Motor neuron (in vitro differentiated cells): ENCODE measurements around the gene PDE4D. TPM values are rescaled to one million over a fixed set of nuclear protein-coding genes. Genes with fewer than 3 reads are reported as not detected.
A peak's percentile ranks its signal among the peaks of the same experiment; 100 is the strongest.

ENCODE experiments used
- ATAC-seq, 8 experiments: fragments of 200-7000 bp; cut with Tn5 transposase; replicated peaks in 6 of 8; 2 replicates each; pipeline ENCODE4 v1.8.0; 2021; ENCODE audit warnings: mild to moderate bottlenecking in 8 of 8, moderate library complexity in 8 of 8
- H3K27ac ChIP-seq, 2 donors: fragments of 250-450 bp; sonication (Bioruptor Pico); 2 replicates each; pipeline ENCODE4 v1.9.0; 2021; ENCODE audit warnings: antibody characterized with exemption in 2 of 2, mild to moderate bottlenecking in 2 of 2, moderate library complexity in 1 of 2
- H3K4me1 ChIP-seq, 2 donors: fragments of 250-450 bp; sonication (Bioruptor Pico); replicated peaks in 1 of 2; 2 replicates each; pipeline ENCODE4 v1.6.1; 2021; ENCODE audit warnings: antibody characterized with exemption in 2 of 2, mild to moderate bottlenecking in 2 of 2, moderate library complexity in 1 of 2
- H3K4me3 ChIP-seq, 5 donors: fragments of 250-450 bp; sonication (Bioruptor Pico); 2 replicates each; pipeline ENCODE4 v1.9.0; 2021; ENCODE audit warnings: antibody characterized with exemption in 5 of 5, mild to moderate bottlenecking in 5 of 5, moderate library complexity in 4 of 5
- WGBS, 10 experiments: fragments of 450-650 bp; shearing (Covaris generic); methylation state at CpG; one replicate each; pipeline ENCODE4 v1.0.0; 2022; 5-methylcytosine and 5-hydroxymethylcytosine counted together
- in situ Hi-C, 9 experiments: fragments of 400-800 bp; cut with MboI; loops; one replicate each; pipeline ENCODE4 v1.15.0; 2021; ENCODE audit warnings: low sequenced_read_pairs in 9 of 9, low pct_unique_long_range_greater_than_20kb in 2 of 9; ENCODE audit not compliant: unreplicated experiment in 9 of 9
- total RNA-seq, 8 experiments: library from RNA; unstranded; fragments of 300-600 nt; gene quantifications; 2 replicates each; pipeline versions ENCODE4 v1.2.3 to v1.2.4, GENCODE V29; 2022

Gene PDE4D
- total RNA-seq, 8 experiments from 2014 or later: 10.1 to 57.2 (median 23.7) TPM

- in situ Hi-C loops: no loop called here
- WGBS, 10 experiments: 0 to 87% (median 78%) methylated on average over 1 to 3 of the region's 3 CpGs; no CpG with 5 or more reads in 2 of the 10 experiments
- ATAC-seq: no peak
- Histone ChIP-seq H3K4me1 (peaks cover 0 to 7% of the 10 kb centered on the region in 2 donors), H3K27ac (no peak overlapping the region), H3K4me3 (no peak overlapping the region)
Measured at GRCh38 chr5:59835800-59836199, 57.7 kb downstream of the PDE4D start.

- 21 to 100% (median 80%) methylated on average over 1 to 3 of the region's 4 CpGs; no CpG with 5 or more reads in 2 of the 10 experiments for WGBS, 10 experiments
- H3K4me1 ChIP-seq: peaks cover 0 to 16% of the 10 kb centered on the region in 2 donors
Measured at GRCh38 chr5:59833448-59833847, 60.1 kb downstream of the PDE4D start.

GRCh38 chr5:59832577-59833301 is 60.8 kb downstream of the PDE4D start:
- WGBS, 10 experiments: 0 to 94% (median 74%) methylated on average over 2 to 7 of the region's 7 CpGs; no CpG with 5 or more reads in 3 of the 10 experiments
- Histone ChIP-seq H3K27ac (no peak overlapping the region), H3K4me3 (no peak overlapping the region), H3K4me1 (peaks cover 0 to 16% of the 10 kb centered on the region in 2 donors)
- ATAC-seq: no peak
- in situ Hi-C loops: no loop called here

More at GRCh38 chr5:59833448-59833847, 60.1 kb downstream of the PDE4D start:
- in situ Hi-C loops: no loop called here
- no peak overlapping the region for H3K27ac ChIP-seq
- no peak for ATAC-seq
- H3K4me3 ChIP-seq: no peak overlapping the region

- WGBS, 10 experiments: 43 to 100% (median 59%) methylated on average over 1 to 4 of the region's 4 CpGs
- peak in 2 of 8 experiments; percentile 32 to 34 for ATAC-seq
- Histone ChIP-seq H3K27ac (no peak overlapping the region), H3K4me3 (no peak overlapping the region), H3K4me1 (peaks cover 0 to 16% of the 10 kb centered on the region in 2 donors)
- in situ Hi-C loops: no loop called here
Measured at GRCh38 chr5:59831326-59832010, 62.1 kb downstream of the PDE4D start.

- in situ Hi-C loops: no loop called here
- 0 to 83% (median 53%) methylated on average over 1 to 2 of the region's 2 CpGs for WGBS, 10 experiments
- no peak for ATAC-seq
- H3K27ac ChIP-seq: no peak overlapping the region
- peaks cover 0 to 16% of the 10 kb centered on the region in 2 donors for H3K4me1 ChIP-seq
- no peak overlapping the region for H3K4me3 ChIP-seq
Measured at GRCh38 chr5:59830536-59831200, 62.9 kb downstream of the PDE4D start.

GRCh38 chr5:59829922-59830321 is 63.6 kb downstream of the PDE4D start:
- no peak for ATAC-seq
- Histone ChIP-seq H3K4me1 (peaks cover 0 to 16% of the 10 kb centered on the region in 2 donors), H3K4me3 (no peak overlapping the region), H3K27ac (no peak overlapping the region)
- in situ Hi-C loops: no loop called here
- WGBS, 10 experiments: 52 to 94% (median 83%) methylated on average over 1 to 2 of the region's 2 CpGs; no CpG with 5 or more reads in 3 of the 10 experiments

GRCh38 chr5:59829386-59829785 is 64.1 kb downstream of the PDE4D start:
- 0 to 82% (median 35%) methylated on average over 1 of the region's 1 CpG; no CpG with 5 or more reads in 2 of the 10 experiments for WGBS, 10 experiments
- no peak overlapping the region for H3K27ac ChIP-seq

GRCh38 chr5:59828623-59829022 is 64.9 kb downstream of the PDE4D start:
- WGBS, 10 experiments: 0 to 100% (median 60%) methylated on average over 1 to 3 of the region's 3 CpGs; no CpG with 5 or more reads in 1 of the 10 experiments
- Histone ChIP-seq H3K4me3 (no peak overlapping the region), H3K27ac (no peak overlapping the region), H3K4me1 (peaks cover 0 to 16% of the 10 kb centered on the region in 2 donors)
- in situ Hi-C loops: no loop called here
- ATAC-seq: no peak

More at GRCh38 chr5:59829386-59829785, 64.1 kb downstream of the PDE4D start:
- Histone ChIP-seq H3K4me3 (no peak overlapping the region), H3K4me1 (peaks cover 0 to 16% of the 10 kb centered on the region in 2 donors)
- peak in 1 of 8 experiments; percentile 26 for ATAC-seq
- in situ Hi-C loops: no loop called here

GRCh38 chr5:59826996-59827395 is 66.5 kb downstream of the PDE4D start:
- Histone ChIP-seq H3K27ac (no peak overlapping the region), H3K4me1 (peaks cover 0 to 16% of the 10 kb centered on the region in 2 donors), H3K4me3 (no peak overlapping the region)
- 0 to 100% (median 41%) methylated on average over 1 of the region's 1 CpG for WGBS, 10 experiments
- ATAC-seq: no peak
- in situ Hi-C loops: no loop called here

- peaks cover 0 to 6% of the 10 kb centered on the region in 2 donors for H3K4me1 ChIP-seq
- in situ Hi-C loops: loop anchor here in 7 of 9 experiments (25.0 kb wide), 4 partner anchors 339 to 839 kb away; no protein-coding TSS in a partner anchor
- H3K27ac ChIP-seq: no peak overlapping the region
- WGBS, 10 experiments: 20 to 91% (median 79%) methylated on average over 1 to 2 of the region's 2 CpGs; no CpG with 5 or more reads in 4 of the 10 experiments
- H3K4me3 ChIP-seq: no peak overlapping the region
- ATAC-seq: no peak
Measured at GRCh38 chr5:59823420-59823819, 70.1 kb downstream of the PDE4D start.

GRCh38 chr5:59819806-59820205 is 73.7 kb downstream of the PDE4D start:
- 17 to 100% (median 65%) methylated on average over 1 to 3 of the region's 3 CpGs; no CpG with 5 or more reads in 2 of the 10 experiments for WGBS, 10 experiments
- peak in 1 of 8 experiments; percentile 38 for ATAC-seq
- no peak overlapping the region for H3K4me3 ChIP-seq
- H3K27ac ChIP-seq: no peak overlapping the region
- H3K4me1 ChIP-seq: peaks cover 0 to 6% of the 10 kb centered on the region in 2 donors
- in situ Hi-C loops: loop anchor here in 8 of 9 experiments (10.0 to 25.0 kb wide), 7 partner anchors 342 to 845 kb away; no protein-coding TSS in a partner anchor

GRCh38 chr5:59817536-59817935 is 76.0 kb downstream of the PDE4D start:
- Histone ChIP-seq H3K4me3 (no peak overlapping the region), H3K4me1 (peaks cover 0 to 6% of the 10 kb centered on the region in 2 donors), H3K27ac (no peak overlapping the region)
- no peak for ATAC-seq
- in situ Hi-C loops: loop anchor here in 8 of 9 experiments (10.0 to 25.0 kb wide), 7 partner anchors 345 to 847 kb away; no protein-coding TSS in a partner anchor
- WGBS, 10 experiments: 96 to 100% methylated on average over 2 to 5 of the region's 6 CpGs; no CpG with 5 or more reads in 8 of the 10 experiments
